HTR-8/SVneo (cell line): ENCODE results near the gene SLC44A2.
"Not testable (repeated sequence)": the region's sequence is repeated elsewhere in the genome, so short reads cannot be mapped to it uniquely, and the experiment has no call there.

Source experiments
- DNase-seq: peaks from one replicate; pipeline ENCODE4 v3.0.0; 2011; ENCODE audit warnings: low spot score, mixed read lengths; ENCODE audit not compliant: insufficient read length
- FAIRE-seq: peaks from 2 replicates; lab custom pipeline; 2011; peaks lifted over from hg19 to GRCh38; lab: Jason Lieb, UNC

SLC44A2 gene

DNA sequence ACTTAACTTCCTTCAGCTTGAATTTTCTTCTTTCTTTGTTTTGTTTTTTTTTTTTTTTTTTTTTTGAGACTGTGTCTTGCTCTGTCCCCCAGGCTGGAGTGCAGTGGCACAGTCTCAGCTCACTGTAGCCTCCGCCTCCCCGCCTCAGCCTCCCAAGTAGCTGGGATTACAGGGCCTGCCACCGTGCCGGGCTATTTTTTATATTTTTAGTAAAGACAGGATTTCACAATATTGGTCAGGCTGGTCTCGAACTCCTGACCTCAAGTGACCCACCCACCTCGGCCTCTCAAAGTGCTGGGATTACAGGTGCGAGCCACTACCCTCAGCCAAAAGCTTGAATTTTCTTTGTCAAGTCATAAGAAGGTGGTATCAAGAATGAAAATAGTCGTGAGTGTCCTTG is 49.9 kb downstream of the SLC44A2 start:
- not testable (repeated sequence) for FAIRE-seq, DNase-seq

DNA sequence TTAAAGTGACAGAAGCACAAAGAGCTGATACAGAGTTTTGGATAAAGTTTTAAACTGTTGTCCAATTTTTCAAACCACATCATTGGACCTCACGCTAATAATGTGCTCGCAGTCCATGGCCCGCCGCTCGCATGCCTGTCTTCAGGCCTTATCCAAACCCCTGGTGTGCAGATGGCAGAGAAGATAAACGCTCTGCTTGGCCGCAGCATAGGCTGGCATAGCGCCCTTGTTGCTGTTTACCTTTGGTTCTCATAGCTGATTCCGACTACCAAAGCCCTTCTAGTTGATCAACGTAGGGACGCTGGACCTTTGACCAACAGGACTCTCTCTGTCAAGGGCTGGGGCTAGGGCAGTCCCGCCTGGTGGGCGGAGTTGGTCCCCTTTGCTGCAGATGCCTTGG is 52.4 kb downstream of the SLC44A2 start:
- no peak for DNase-seq
- no peak for FAIRE-seq

DNA sequence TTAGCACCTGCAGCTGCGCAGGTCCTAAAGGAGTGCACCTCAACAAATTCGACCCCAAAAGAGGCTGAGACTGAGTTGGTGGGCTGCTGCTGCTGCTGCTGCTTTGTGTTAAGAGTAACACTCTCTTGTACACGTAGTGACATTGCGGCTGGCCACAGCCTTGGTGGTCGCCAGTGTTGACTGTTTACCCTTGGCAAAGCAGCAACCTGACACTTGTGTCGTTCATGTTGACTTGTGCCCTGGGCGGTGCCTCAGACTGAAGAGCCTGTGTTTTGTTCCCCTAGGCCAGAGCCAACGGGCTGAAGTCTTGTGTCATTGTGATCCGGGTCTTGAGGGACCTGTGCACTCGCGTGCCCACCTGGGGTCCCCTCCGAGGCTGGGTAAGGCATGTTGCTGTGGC is 53.5 kb downstream of the SLC44A2 start:
- no peak for FAIRE-seq
- DNase-seq, result no peak

DNA sequence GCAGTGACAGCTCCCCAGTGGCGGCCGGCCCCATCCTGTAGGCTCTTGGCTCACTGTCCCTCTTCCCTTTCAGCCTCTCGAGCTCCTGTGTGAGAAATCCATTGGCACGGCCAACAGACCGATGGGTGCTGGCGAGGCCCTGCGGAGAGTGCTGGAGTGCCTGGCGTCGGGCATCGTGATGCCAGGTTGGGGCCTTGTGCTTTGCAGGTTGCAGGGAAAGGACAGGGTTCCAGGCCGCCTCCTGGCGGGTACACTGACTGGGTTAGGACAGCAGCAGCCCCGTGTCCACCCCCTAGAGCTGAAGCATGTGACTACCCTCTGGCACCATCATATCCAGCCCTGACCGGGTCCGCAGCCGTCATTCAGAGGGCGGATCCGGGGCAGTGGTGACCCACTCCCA is 54.4 kb downstream of the SLC44A2 start:
- FAIRE-seq (no peak), DNase-seq (no peak)

DNA sequence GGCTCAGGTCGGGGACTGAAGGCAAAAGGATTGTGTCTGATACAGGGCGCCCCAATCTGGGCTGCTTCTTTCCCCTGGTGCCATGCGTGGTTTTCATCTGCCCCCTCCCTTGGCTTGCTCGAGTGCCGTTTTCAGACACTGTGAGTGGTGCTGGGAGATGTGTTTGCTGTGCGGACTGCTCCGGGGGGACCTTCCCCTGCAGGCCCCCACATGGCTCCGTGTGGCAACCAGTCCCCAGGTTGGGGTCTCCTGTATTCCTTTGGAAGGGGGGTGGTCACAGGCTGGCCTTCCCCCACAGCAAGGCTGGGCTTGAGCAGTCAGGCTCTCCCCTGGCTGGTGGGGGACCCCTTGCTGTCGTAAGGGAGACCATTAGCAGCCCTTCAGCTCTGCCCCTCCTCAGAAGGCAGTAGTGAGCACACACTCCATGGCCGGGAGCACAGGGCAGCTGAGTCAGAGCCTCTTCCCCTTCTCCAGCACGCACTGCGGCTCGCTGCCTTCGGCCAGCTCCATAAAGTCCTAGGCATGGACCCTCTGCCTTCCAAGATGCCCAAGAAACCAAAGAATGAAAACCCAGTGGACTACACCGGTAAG is 55.3 kb downstream of the SLC44A2 start:
- no peak for FAIRE-seq
- DNase-seq, result no peak

DNA sequence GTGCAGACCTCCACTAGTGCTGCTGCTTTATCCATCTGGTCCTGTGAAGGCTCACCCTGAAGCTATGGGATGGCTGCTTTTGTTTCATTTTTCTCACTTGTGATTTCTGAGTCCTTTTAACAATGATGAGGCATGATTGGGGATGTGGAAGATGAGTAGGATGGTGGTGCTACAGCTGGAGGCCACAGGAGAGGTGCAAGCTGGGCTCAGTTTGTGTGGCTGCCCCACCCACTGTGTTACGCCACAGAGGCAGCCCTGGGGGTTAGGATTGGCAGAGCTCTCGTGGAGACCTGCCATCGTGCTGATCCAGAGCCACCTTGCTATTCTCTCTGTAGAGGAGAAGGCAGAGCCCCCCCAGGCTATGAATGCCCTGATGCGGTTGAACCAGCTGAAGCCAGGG is 56.3 kb downstream of the SLC44A2 start:
- no peak for FAIRE-seq
- no peak for DNase-seq

DNA sequence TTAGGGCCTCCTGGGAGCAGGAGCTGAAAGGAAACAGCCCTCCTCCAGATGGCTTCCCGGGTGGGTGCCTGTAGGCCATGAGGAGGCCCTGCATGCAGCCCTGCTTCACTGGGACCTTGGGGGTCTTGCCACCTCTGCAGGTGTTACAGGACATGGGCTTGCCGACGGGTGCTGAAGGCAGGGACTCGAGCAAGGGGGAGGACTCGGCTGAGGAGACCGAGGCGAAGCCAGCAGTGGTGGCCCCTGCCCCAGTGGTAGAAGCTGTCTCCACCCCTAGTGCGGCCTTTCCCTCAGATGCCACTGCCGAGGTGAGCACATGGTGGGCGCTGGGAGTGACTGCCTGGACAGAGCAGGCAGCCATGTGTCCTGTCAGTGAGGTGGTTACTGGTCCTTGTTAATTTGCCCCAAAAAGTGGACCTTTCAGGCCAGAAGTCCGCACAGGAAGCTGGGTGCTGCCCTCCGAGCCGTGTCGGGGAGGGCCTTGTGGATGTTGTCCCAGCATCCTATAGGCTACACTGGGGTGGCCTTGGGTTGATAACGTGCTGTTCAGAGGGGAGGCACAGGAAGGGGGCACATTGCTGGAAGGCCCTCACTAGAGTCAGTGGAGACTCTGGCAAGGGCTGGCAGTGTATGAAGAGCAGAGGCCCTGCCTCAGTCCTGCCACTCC is 57.2 kb downstream of the SLC44A2 start:
- no peak for DNase-seq
- FAIRE-seq, result peak; percentile 9

DNA sequence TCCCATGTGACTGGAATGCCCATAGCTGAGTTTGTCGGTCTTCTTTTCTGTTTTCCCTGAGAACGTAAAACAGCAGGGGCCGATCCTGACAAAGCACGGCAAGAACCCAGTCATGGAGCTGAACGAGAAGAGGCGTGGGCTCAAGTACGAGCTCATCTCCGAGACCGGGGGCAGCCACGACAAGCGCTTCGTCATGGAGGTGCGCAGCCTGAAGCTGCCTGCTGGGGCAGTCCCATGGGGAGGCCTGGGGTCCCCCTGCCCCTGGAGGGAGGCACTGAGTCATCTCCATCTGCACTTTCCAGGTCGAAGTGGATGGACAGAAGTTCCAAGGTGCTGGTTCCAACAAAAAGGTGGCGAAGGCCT is 57.7 kb downstream of the SLC44A2 start:
- no peak for FAIRE-seq

DNA sequence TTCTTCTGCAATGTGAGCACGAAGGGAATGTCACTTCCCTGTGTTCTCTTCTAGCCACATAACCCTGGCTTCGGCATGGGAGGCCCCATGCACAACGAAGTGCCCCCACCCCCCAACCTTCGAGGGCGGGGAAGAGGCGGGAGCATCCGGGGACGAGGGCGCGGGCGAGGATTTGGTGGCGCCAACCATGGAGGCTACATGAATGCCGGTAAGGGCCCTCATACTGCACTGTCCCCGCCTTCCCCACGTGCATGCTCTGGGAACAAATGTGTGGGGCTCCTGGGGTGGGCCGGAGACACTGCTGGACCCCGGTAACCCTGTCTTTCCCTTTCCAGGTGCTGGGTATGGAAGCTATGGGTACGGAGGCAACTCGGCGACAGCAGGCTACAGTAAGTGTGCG is 58.2 kb downstream of the SLC44A2 start:
- FAIRE-seq, result no peak
- DNase-seq, result no peak

More for the DNA sequence above, 57.7 kb downstream of the SLC44A2 start:
- DNase-seq, result no peak

DNA sequence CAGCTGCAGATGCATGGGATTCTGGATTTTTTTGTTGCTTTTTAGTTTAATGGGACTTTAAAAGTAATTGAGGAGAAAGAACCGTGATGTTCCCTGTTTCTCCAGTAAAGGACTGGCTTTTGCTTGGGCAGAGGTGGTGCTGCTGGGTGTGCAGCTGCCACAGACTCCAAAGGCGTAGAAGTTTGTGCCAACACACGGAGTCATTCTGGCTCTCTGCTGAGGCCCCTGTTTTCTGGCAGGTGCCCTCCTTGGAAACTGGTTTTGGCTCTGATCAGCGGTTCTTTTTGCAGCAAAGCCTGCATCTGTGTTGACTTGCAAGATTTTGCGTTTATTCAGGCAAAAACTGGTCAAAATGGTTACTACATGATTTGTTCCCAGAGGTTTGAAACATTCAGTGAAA is 59.9 kb downstream of the SLC44A2 start:
- no peak for FAIRE-seq

DNA sequence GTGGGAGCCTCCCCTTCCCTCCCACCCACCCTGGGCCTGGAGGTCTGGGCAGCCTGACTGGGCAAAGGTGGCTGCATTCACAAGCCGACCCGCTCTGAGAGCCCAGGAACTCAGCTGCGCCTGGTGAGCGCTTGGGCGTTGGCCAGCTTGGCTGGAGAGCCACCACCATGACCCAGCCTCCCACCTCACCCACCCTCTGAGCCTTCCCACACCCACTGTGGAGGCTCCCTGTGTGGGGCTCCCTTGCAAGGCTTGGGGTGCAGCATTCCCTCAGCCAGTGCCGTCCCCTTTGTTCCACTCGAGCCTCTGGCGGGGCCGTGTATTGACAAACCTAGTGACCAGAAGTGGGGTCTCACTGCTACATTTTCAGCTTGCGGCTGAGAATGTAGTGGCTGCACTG is 60.8 kb downstream of the SLC44A2 start:
- no peak for DNase-seq
- FAIRE-seq, result no peak

More for the DNA sequence above, 59.9 kb downstream of the SLC44A2 start:
- no peak for DNase-seq

DNA sequence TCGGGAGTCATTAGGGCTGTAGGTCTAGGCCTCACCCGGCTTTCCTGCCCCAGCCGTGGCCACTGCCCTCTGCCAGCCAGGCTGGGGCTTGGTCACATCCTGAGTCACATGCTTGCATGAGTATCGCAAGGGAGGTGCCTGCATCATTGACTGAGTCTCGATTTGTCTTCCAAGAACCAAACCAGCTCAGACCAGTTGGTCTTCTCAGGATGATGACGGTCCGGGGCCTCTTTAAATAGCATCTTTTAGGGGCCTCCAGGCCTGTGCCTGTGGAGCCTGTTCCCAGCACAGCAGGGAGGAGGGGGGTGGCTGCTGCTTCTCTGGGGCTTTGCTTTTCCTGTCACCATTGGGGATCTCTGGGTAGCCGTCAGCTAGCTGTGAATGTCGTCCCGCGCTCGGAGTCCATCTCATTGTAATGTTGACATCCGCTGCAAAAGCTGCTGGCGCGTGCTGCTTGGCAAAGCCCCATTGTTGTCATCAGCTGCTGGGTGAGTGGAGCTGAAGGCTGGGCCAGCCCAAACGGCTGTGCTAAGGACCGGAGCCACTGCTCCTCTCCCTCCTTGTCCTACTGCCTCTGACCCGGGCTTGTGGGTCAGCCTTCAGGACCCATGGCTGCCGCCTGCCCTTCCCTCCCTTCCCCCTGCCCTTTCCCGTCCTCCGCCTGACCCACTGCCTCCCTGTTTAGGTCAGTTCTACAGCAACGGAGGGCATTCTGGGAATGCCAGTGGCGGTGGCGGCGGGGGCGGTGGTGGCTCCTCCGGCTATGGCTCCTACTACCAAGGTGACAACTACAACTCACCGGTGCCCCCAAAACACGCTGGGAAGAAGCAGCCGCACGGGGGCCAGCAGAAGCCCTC is 61.5 kb downstream of the SLC44A2 start:
- DNase-seq (no peak), FAIRE-seq (no peak)

DNA sequence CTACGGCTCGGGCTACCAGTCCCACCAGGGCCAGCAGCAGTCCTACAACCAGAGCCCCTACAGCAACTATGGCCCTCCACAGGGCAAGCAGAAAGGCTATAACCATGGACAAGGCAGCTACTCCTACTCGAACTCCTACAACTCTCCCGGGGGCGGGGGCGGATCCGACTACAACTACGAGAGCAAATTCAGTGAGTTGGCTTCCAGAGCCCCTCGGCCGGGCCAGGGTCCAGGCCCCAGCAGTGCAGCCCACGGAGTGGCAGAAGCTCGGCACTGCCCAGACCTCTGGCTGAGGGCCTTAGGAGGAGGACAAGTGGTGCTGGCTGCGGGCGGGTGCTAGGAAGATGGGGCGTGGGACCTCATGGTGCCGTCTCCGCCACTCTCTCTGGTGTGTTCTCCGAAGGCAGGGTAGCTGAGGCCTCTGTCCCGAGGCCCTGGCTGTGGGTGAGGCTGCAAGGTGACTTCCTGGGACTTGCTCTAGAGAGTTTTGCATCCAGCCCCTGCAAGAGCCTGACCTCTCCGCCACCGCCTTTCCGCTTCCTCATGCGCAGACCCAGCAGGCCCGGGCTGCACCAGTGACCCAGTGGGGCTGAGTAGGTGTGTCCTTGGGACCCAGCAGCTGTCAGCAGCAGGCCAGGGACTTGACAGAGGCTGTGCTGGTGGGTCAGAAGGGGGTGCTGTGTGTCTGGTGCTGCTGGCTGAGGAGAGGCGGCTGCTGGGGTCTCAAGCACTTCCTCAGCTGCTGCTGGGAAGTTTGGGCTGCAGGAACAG is 62.4 kb downstream of the SLC44A2 start:
- no peak for FAIRE-seq
- no peak for DNase-seq

DNA sequence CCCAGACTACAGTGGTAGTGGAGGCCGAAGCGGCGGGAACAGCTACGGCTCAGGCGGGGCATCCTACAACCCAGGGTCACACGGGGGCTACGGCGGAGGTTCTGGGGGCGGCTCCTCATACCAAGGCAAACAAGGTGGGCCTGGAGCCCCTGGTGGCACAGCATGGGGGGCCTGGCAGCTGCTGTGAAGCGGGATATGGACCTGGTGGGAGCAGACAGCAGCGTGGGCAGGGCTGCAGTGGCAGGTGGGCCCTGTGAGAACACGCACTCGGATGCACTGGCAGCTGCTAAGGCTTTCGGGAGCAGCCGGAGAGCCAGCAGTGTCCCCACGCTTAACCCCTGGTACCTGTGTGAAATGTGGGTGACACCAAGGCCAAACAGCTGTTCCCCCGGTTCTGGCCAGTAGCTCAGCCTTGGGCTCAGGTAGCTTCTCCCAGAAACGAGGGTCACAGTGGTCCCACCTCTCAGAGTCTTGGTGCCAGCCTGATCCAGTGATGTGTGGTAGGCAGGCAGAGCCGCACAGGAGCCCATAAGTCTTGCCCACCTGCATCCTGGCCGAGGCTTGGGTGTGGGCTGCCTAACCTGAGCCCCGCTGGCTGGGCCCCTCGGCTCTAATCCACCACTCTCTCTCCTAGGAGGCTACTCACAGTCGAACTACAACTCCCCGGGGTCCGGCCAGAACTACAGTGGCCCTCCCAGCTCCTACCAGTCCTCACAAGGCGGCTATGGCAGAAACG is 63.4 kb downstream of the SLC44A2 start:
- no peak for DNase-seq
- no peak for FAIRE-seq

DNA sequence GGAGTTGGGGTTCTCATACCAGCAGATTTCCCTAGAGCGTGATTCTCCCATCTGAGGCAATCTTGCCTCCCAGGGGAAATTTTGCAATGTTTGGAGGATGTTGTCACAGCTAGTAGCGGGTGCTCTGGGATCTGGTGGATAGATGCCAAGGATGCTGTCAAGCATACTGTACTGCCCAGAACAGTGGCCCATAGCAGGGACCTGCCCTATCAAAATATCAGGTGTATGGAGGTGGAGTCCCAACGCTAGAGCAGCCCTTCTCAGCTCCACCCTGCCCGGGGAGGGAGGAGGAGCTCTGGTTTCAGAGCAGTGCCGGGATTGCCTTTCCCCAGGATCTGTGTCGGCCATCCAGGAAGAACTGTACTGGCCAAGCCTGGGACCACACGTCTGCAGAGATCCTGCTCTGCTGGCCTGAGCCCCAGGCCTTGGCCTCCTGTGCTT is 65.0 kb downstream of the SLC44A2 start:
- FAIRE-seq, result peak; percentile 13
- DNase-seq, result no peak

DNA sequence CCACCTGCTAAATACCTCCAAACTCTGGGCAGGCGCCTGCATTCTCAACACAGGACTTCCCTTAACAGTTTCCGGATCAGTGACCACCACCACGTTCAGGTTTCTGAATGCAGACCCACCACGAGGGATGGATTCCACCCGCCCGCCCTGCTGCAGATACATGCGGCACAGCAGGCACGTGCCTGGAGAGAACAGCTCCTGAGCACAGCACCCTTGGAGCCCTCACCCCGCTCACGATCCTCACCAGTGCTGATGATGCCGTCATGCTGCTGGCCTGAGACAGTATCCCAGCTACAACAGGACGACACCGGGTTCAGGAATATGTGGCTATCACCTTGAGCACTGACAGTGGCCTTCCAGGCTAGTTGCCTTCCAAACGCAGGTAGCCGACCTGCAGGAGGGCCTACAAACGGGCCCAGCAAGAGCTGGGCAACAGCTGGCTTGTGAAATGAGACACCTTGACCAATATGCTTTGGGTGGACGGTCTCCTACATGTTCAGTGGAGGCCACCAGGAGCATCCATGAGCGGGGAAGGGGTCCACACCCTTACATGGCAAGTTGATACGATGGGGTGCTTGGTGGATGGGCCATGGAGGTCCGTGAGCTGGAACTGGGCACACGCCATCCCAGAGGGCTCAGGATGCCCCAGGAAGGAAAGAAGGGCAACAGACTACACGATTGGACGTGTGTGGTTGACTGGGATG is 66.0 kb downstream of the SLC44A2 start:
- FAIRE-seq (no peak), DNase-seq (no peak)

DNA sequence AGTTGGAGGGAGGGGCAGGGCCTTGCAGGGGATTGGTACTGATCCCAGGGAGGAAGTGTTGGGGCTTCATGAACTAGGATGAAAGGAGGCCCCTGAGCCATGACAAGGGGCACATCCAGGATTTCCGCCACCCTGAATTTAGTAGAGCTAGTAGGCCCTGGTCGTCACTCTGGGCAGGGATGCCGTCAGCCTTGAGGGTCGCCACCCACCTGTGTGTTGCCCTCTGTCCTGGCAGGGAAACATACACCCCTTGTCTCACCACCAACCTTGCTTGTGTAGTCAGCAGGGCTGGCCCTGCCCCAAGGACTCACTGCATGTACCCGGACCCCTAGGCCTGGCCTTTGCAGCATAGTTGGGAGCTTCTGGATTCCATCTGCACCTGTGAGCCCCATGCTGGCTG is 66.5 kb downstream of the SLC44A2 start:
- no peak for FAIRE-seq
- DNase-seq, result no peak

DNA sequence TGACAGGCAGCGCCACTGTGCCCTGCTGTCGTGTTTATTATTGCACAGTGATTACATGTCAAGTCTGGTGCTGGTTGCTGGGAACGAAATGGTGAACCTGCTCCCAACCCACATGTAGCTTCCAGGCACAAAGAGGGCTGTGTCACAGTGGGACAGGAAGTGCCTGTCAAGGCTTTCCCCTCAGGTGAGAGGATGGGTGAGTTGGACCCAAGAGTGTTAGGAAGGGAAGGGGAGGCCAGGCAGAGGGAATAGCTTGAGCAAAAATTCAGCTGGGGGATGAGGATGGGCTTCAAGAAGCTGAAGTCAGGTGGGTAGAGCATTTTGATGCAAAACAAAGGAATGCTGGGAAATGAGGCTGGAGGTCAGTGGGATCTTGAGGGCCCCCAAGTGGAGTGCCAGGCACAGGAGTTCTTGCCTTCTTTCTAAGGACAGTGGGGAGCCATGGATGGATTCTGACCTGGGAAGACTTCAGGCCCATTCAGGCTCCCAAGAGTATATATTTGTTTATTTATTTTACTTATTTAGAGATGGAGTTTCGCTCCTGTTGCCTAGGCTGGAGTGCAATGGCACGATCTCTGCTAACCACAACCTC is 67.4 kb downstream of the SLC44A2 start:
- DNase-seq (no peak), FAIRE-seq (peak; percentile 33)
